GM19043 (cell line): ENCODE measurements around the gene HCN1.
"Not testable (repeated sequence)": the region's sequence is repeated elsewhere in the genome, so short reads cannot be mapped to it uniquely, and the experiment has no call there.

Experiments used
- ATAC-seq: cut with Tn5 transposase; IDR thresholded peaks from one replicate; pipeline ENCODE4 v1.9.1; 2021; ENCODE audit warnings: low read depth; ENCODE audit not compliant: unreplicated experiment

HCN1 gene

GRCh38 chr5:45622365-45622764 is 73.8 kb downstream of the HCN1 start:
- no peak for ATAC-seq

- ATAC-seq, result no peak
Observed at GRCh38 chr5:45617859-45618416, 78.2 kb downstream of the HCN1 start.

GRCh38 chr5:45609661-45610060 is 86.5 kb downstream of the HCN1 start:
- ATAC-seq, result no peak

- ATAC-seq, result no peak
Observed at GRCh38 chr5:45604092-45604491, 92.1 kb downstream of the HCN1 start.

GRCh38 chr5:45601424-45601823 is 94.8 kb downstream of the HCN1 start:
- ATAC-seq, result no peak

- no peak for ATAC-seq
Observed at GRCh38 chr5:45596320-45596719, 99.9 kb downstream of the HCN1 start.

GRCh38 chr5:45586001-45586400 is 110.2 kb downstream of the HCN1 start:
- not testable (repeated sequence) for ATAC-seq

GRCh38 chr5:45578270-45578669 is 117.9 kb downstream of the HCN1 start:
- no peak for ATAC-seq

- ATAC-seq, result no peak
Observed at GRCh38 chr5:45568813-45569212, 127.4 kb downstream of the HCN1 start.

- ATAC-seq, result no peak
Observed at GRCh38 chr5:45542421-45542820, 153.8 kb downstream of the HCN1 start.

- no peak for ATAC-seq
Observed at GRCh38 chr5:45533663-45534062, 162.5 kb downstream of the HCN1 start.

GRCh38 chr5:45532826-45533624 is 163.2 kb downstream of the HCN1 start:
- no peak for ATAC-seq

GRCh38 chr5:45521067-45521466 is 175.1 kb downstream of the HCN1 start:
- ATAC-seq, result no peak

- ATAC-seq, result no peak
Observed at GRCh38 chr5:45512521-45512920, 183.7 kb downstream of the HCN1 start.

GRCh38 chr5:45509371-45509770 is 186.8 kb downstream of the HCN1 start:
- no peak for ATAC-seq

- ATAC-seq, result no peak
Observed at GRCh38 chr5:45508135-45508534, 188.0 kb downstream of the HCN1 start.

- no peak for ATAC-seq
Observed at GRCh38 chr5:45507178-45507577, 189.0 kb downstream of the HCN1 start.

- not testable (repeated sequence) for ATAC-seq
Observed at GRCh38 chr5:45499006-45499405, 197.2 kb downstream of the HCN1 start.

- ATAC-seq, result no peak
Observed at GRCh38 chr5:45491368-45491767, 204.8 kb downstream of the HCN1 start.

- no peak for ATAC-seq
Observed at GRCh38 chr5:45484781-45485180, 211.4 kb downstream of the HCN1 start.

GRCh38 chr5:45454114-45454513 is 242.1 kb downstream of the HCN1 start:
- ATAC-seq, result no peak

GRCh38 chr5:45444856-45445255 is 251.3 kb downstream of the HCN1 start:
- ATAC-seq, result not testable (repeated sequence)
